Measurements from ENCODE around the gene CBFB. TPM values are rescaled to one million over a fixed set of nuclear protein-coding genes. Genes with fewer than 3 reads are reported as not detected.
"Not testable (repeated sequence)": the region's sequence is repeated elsewhere in the genome, so short reads cannot be mapped to it uniquely, and the experiment has no call there.

Gene CBFB
- total RNA-seq, 1 donor from 2014 or later = 22.0 TPM

GRCh38 chr16:67030221-67030962, 1.4 kb downstream of the CBFB start:
- DNase-seq (ENCODE audit: missing footprints) (no peak), ATAC-seq (no peak)
- intact Hi-C loops (cut with DNase I) = no loop called here

GRCh38 chr16:67034487-67034886, 5.5 kb downstream of the CBFB start:
- intact Hi-C loops (cut with DNase I) = no loop called here
- ATAC-seq (no peak), DNase-seq (ENCODE audit: missing footprints) (no peak)

GRCh38 chr16:67035364-67035763, 6.4 kb downstream of the CBFB start:
- no peak for ATAC-seq
- intact Hi-C loops (cut with DNase I) = no loop called here
- no peak for DNase-seq (ENCODE audit: missing footprints)

GRCh38 chr16:67036323-67036741, 7.4 kb downstream of the CBFB start:
- no peak for ATAC-seq
- intact Hi-C loops (cut with DNase I) = no loop called here
- no peak for DNase-seq (ENCODE audit: missing footprints)

- intact Hi-C loops (cut with DNase I) = no loop called here
- DNase-seq (ENCODE audit: missing footprints) = no peak
- ATAC-seq = no peak
Observed at GRCh38 chr16:67039260-67040020, 10.5 kb downstream of the CBFB start.

- intact Hi-C loops (cut with DNase I) = no loop called here
- DNase-seq (ENCODE audit: missing footprints) (no peak), ATAC-seq (no peak)
Observed at GRCh38 chr16:67040166-67040565, 11.2 kb downstream of the CBFB start.

GRCh38 chr16:67040906-67041305, 12.0 kb downstream of the CBFB start:
- DNase-seq (ENCODE audit: missing footprints) (no peak), ATAC-seq (no peak)
- intact Hi-C loops (cut with DNase I) = no loop called here

GRCh38 chr16:67041520-67041919, 12.6 kb downstream of the CBFB start:
- DNase-seq (ENCODE audit: missing footprints); intact Hi-C loops (cut with DNase I); ATAC-seq: not testable (repeated sequence)

GRCh38 chr16:67043420-67043819, 14.5 kb downstream of the CBFB start:
- DNase-seq (ENCODE audit: missing footprints) (no peak), ATAC-seq (no peak)
- intact Hi-C loops (cut with DNase I) = no loop called here

- intact Hi-C loops (cut with DNase I) = no loop called here
- DNase-seq (ENCODE audit: missing footprints) (no peak), ATAC-seq (no peak)
Observed at GRCh38 chr16:67050796-67051195, 21.8 kb downstream of the CBFB start.

- DNase-seq (ENCODE audit: missing footprints) = no peak
Observed at GRCh38 chr16:67052399-67052798, 23.4 kb downstream of the CBFB start.

GRCh38 chr16:67053767-67054334, 24.9 kb downstream of the CBFB start:
- intact Hi-C loops (cut with DNase I) = no loop called here
- DNase-seq (ENCODE audit: missing footprints) (no peak), ATAC-seq (no peak)

More at GRCh38 chr16:67052399-67052798, 23.4 kb downstream of the CBFB start:
- intact Hi-C loops (cut with DNase I) = no loop called here
- no peak for ATAC-seq

- intact Hi-C loops (cut with DNase I) = no loop called here
- DNase-seq (ENCODE audit: missing footprints) = no peak
- no peak for ATAC-seq
Observed at GRCh38 chr16:67054901-67055300, 26.0 kb downstream of the CBFB start.

GRCh38 chr16:67055712-67056487, 27.0 kb downstream of the CBFB start:
- intact Hi-C loops (cut with DNase I) = no loop called here
- no peak for DNase-seq (ENCODE audit: missing footprints)
- ATAC-seq = no peak

- intact Hi-C loops (cut with DNase I) = no loop called here
Observed at GRCh38 chr16:67063008-67063407, 34.1 kb downstream of the CBFB start.

GRCh38 chr16:67068212-67068753, 39.3 kb downstream of the CBFB start:
- ATAC-seq = no peak
- intact Hi-C loops (cut with DNase I) = no loop called here
- DNase-seq (ENCODE audit: missing footprints) = no peak

More at GRCh38 chr16:67063008-67063407, 34.1 kb downstream of the CBFB start:
- DNase-seq (ENCODE audit: missing footprints) (no peak), ATAC-seq (no peak)

GRCh38 chr16:67071476-67072048, 42.6 kb downstream of the CBFB start:
- DNase-seq (ENCODE audit: missing footprints) = no peak
- intact Hi-C loops (cut with DNase I) = no loop called here
- ATAC-seq = no peak

- DNase-seq (ENCODE audit: missing footprints) (no peak), ATAC-seq (no peak)
- intact Hi-C loops (cut with DNase I) = no loop called here
Observed at GRCh38 chr16:67075331-67075730, 46.4 kb downstream of the CBFB start.

GRCh38 chr16:67077871-67078270, 48.9 kb downstream of the CBFB start:
- no peak for ATAC-seq
- no peak for DNase-seq (ENCODE audit: missing footprints)
- intact Hi-C loops (cut with DNase I) = no loop called here
